ENCODE results near the gene NLE1. TPM values are rescaled to one million over a fixed set of nuclear protein-coding genes. Genes with fewer than 3 reads are reported as not detected.

NLE1 gene
- total RNA-seq, 2 experiments from 2014 or later, result 30.3 to 34.1 TPM

DNA sequence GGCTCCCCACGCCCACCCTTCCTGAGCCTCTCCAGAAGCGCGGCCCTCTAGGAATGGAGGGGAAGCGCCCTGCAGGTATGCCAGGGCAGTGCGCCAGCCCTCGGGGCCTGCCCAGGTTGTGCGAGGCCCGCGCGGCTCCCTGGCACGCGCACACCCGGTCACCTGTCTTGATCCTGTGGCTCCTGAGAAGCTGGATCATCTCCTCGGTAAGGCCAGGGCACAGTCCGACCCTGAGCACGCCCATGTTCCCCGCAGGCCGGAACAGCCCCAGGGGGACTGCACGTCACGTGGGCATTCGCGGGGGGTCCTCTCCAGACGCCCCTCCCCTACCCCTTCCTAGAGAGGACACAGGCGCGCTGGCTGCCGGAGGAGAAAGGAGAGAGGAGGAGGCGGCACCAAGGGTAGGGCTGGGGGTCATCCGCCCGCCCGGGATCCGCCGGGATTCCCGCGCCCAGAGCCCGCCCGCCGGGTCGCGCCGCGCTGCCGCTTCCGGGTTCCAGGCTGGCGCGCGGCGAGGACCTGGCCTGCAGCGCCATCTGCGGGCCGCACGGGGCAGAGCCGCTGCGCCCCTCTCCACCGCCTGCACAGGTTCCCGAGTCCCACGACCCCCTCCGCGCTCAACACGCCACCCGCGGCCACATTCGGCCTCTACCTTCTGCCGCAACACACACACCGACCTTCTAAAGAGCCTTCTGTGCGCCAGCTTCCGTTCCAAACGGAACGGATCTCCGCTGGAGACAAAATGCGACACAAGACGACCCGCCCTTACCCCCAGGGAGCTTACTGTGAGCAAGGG, 22.5 kb downstream of the NLE1 start, which contains the start of gene RAD51D:
TSS of gene RAD51D (minus strand) at position 491 of the 796 bp plus-strand sequence. CDS start at position 244, 247 bp downstream.
- peak within 1 kb of the TSS; percentile 31 for H3K27ac ChIP-seq (ENCODE audit: low read depth, low read length, poor library complexity, severe bottlenecking)
- H3K9me3 ChIP-seq (ENCODE audit: low read length), result no peaks in the 10 kb centered on the region
- peak within 1 kb of the TSS; percentile 81 for H3K4me2 ChIP-seq (ENCODE audit: low read length)
- H3K9me2 ChIP-seq (ENCODE audit: insufficient read depth, low read length), result no peaks in the 10 kb centered on the region
- H2AFZ ChIP-seq (ENCODE audit: low read length), result peak within 1 kb of the TSS; percentile 85
- no peak for TF ChIP-seq EZH2phosphoT487 (IDR thresholded peaks at IDR 0.05; ENCODE audit: borderline replicate concordance, low read depth, low read length)
- TF ChIP-seq, protein P1, sequence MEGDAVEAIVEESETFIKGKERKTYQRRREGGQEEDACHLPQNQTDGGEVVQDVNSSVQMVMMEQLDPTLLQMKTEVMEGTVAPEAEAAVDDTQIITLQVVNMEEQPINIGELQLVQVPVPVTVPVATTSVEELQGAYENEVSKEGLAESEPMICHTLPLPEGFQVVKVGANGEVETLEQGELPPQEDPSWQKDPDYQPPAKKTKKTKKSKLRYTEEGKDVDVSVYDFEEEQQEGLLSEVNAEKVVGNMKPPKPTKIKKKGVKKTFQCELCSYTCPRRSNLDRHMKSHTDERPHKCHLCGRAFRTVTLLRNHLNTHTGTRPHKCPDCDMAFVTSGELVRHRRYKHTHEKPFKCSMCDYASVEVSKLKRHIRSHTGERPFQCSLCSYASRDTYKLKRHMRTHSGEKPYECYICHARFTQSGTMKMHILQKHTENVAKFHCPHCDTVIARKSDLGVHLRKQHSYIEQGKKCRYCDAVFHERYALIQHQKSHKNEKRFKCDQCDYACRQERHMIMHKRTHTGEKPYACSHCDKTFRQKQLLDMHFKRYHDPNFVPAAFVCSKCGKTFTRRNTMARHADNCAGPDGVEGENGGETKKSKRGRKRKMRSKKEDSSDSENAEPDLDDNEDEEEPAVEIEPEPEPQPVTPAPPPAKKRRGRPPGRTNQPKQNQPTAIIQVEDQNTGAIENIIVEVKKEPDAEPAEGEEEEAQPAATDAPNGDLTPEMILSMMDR (conservative IDR thresholded peaks at IDR 0.05; ENCODE audit: low read length), result peak; percentile 90
- BruUV-seq (replicated peaks), result no TSS peak
- DNase-seq (ENCODE audit: low spot score), result peak; percentile 87
- peaks cover 15% of the 10 kb centered on the region; the same call in 1 of the 2 replicates for H3K79me2 ChIP-seq (ENCODE audit: insufficient read depth, low read depth, low read length)
- CTCF ChIA-PET (ENCODE audit: unreplicated experiment), result interaction anchor here (0.7 kb wide), 1 partner anchor 30 kb away, joined by 5 read pairs; no protein-coding TSS in a partner anchor
- intact Hi-C loops (cut with micrococcal nuclease; ENCODE audit: unreplicated experiment), result loop anchor here (1.0 to 10.0 kb wide), 6 partner anchors 31 to 695 kb away; partner anchors contain the start of gene LIG3
- peak within 1 kb of the TSS; percentile 93 for H3K4me3 ChIP-seq (ENCODE audit: low read depth, low read length, poor library complexity, severe bottlenecking)
- no peaks in the 10 kb centered on the region for H4K20me1 ChIP-seq (ENCODE audit: insufficient read depth, low read length)
- peaks cover 21% of the 10 kb centered on the region for H3K36me3 ChIP-seq (ENCODE audit: insufficient read depth, low read length)
- peaks cover 10% of the 10 kb centered on the region for H3K4me1 ChIP-seq (ENCODE audit: insufficient read depth, low read length, poor library complexity, severe bottlenecking)
- POLR2A ChIA-PET, result interaction anchor here (0.9 to 1.4 kb wide), 4 partner anchors 13 to 138 kb away, joined by 3 to 4 read pairs (median 3); no protein-coding TSS in a partner anchor

DNA sequence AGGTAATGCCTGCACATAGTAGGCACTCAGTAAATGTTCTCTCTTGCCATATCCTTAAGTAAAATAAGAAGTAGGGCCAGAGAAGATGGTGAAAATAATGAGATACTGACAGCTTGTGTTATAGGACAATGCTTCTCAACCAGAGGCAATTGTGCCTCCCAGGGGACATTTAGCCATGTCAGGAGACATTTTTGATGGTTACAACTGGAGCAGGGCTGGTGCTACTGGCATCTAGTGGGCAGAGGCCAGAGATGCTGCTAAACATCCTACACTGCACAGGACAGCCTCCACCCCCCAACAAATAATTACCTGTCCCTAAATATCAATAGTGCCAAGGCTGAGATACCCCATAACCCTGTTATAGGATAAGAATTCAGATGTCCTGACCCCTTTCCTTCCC, 24.1 kb downstream of the NLE1 start:
- H3K27ac ChIP-seq (ENCODE audit: low read depth, low read length, poor library complexity, severe bottlenecking), result no peak overlapping the region
- no TSS peak for BruUV-seq (replicated peaks)
- no peak for TF ChIP-seq EZH2phosphoT487 (IDR thresholded peaks at IDR 0.05; ENCODE audit: borderline replicate concordance, low read depth, low read length)
- TF ChIP-seq, protein P1 (conservative IDR thresholded peaks at IDR 0.05; ENCODE audit: low read length), result peak; percentile 69
- no peaks in the 10 kb centered on the region for H3K9me3 ChIP-seq (ENCODE audit: low read length)
- H3K36me3 ChIP-seq (ENCODE audit: insufficient read depth, low read length), result peaks cover 28% of the 10 kb centered on the region
- H2AFZ ChIP-seq (ENCODE audit: low read length), result no peak overlapping the region
- peak overlapping the region; percentile 93 for H3K4me3 ChIP-seq (ENCODE audit: low read depth, low read length, poor library complexity, severe bottlenecking)
- CTCF ChIA-PET (ENCODE audit: unreplicated experiment), result interaction anchor here (0.6 kb wide), 1 partner anchor 9 kb away, joined by 3 read pairs; no protein-coding TSS in a partner anchor
- intact Hi-C loops (cut with micrococcal nuclease; ENCODE audit: unreplicated experiment), result loop anchor here (2.0 to 10.0 kb wide), 5 partner anchors 29 to 693 kb away; partner anchors contain the start of gene LIG3
- peak overlapping the region; percentile 81 for H3K4me2 ChIP-seq (ENCODE audit: low read length)
- H3K4me1 ChIP-seq (ENCODE audit: insufficient read depth, low read length, poor library complexity, severe bottlenecking), result peaks cover 10% of the 10 kb centered on the region
- no peaks in the 10 kb centered on the region for H4K20me1 ChIP-seq (ENCODE audit: insufficient read depth, low read length)
- POLR2A ChIA-PET, result no interaction called here
- DNase-seq (ENCODE audit: low spot score), result peak; percentile 63
- no peaks in the 10 kb centered on the region for H3K9me2 ChIP-seq (ENCODE audit: insufficient read depth, low read length)
- H3K79me2 ChIP-seq (ENCODE audit: insufficient read depth, low read depth, low read length), result peaks cover 15% of the 10 kb centered on the region; the same call in 1 of the 2 replicates

Data from OCI-LY7 (cell line).